ENCODE data around the gene ZBTB12. TPM values are rescaled to one million over a fixed set of nuclear protein-coding genes. Genes with fewer than 3 reads are reported as not detected.

ZBTB12 gene
- total and polyA plus RNA-seq, 2 of the 13 experiments (the other 11 are each of a cell fraction or from before 2014, with no cell fraction given): 4.8 to 6.0 TPM

GRCh38 chr6:31945507-31946369, 43.9 kb upstream of the ZBTB12 start, which contains the start of gene CFB (continued):
- TF ChIP-seq ZNF317 (CRISPR knock-in tag; IDR thresholded peaks at IDR 0.05): peak; percentile 61; the same call in 1 of the 2 replicates
- 0 out of 2 replicates have a peak, but pooled peaks have one; percentile 30 for TF ChIP-seq ZNF639 (CRISPR knock-in tag; conservative IDR thresholded peaks at IDR 0.05)
- TF ChIP-seq ZNF430 (CRISPR knock-in tag; IDR thresholded peaks at IDR 0.05): peak; percentile 94; the same call in 1 of the 2 replicates
- TF ChIP-seq ZNF629 (CRISPR knock-in tag; conservative IDR thresholded peaks at IDR 0.05): peak; percentile 35; the same call in 1 of the 2 replicates
- TF ChIP-seq ZFP91 (CRISPR knock-in tag; IDR thresholded peaks at IDR 0.05; ENCODE audit: borderline replicate concordance): peak; percentile 72; the same call in 1 of the 2 replicates
- peak; percentile 5; the same call in 1 of the 2 replicates for TF ChIP-seq HCFC1 (IDR thresholded peaks at IDR 0.05; ENCODE audit: low read depth, low read length)
- peak; percentile 63 for TF ChIP-seq ZBTB33 (CRISPR knock-in tag; IDR thresholded peaks at IDR 0.05)
- peak; percentile 46; the same call in 1 of the 2 replicates for TF ChIP-seq KLF12 (CRISPR knock-in tag; IDR thresholded peaks at IDR 0.05; ENCODE audit: borderline replicate concordance)
- TF ChIP-seq CREB1 (IDR thresholded peaks at IDR 0.05): peak; percentile 37; the same call in 1 of the 2 replicates
- peak; percentile 89 for TF ChIP-seq CREB1 (CRISPR knock-in tag; IDR thresholded peaks at IDR 0.05)
- 0 out of 2 replicates have a peak, but pooled peaks have one; percentile 2 for TF ChIP-seq NFAT5 (CRISPR knock-in tag; IDR thresholded peaks at IDR 0.05)
- TF ChIP-seq ZNF800 (CRISPR knock-in tag; IDR thresholded peaks at IDR 0.05): 0 out of 2 replicates have a peak, but pooled peaks have one; percentile 73
- TF ChIP-seq ZNF709 (CRISPR knock-in tag; IDR thresholded peaks at IDR 0.05): peak; percentile 7; the same call in 1 of the 2 replicates
- no peak for TF ChIP-seq ZNF10 (CRISPR knock-in tag; IDR thresholded peaks at IDR 0.05; ENCODE audit: borderline replicate concordance, low read depth)
- peak; percentile 91 for TF ChIP-seq ZNF335 (CRISPR knock-in tag; IDR thresholded peaks at IDR 0.05)

Measured in HepG2 (cell line).